HEK293 (cell line): ENCODE measurements around the gene TYW5.
A peak's percentile ranks its signal among the peaks of the same experiment; 100 is the strongest.

ENCODE experiments used
- BCL11A ChIP-seq: fragments of 450-650 bp; formaldehyde crosslinking; IDR thresholded peaks from 2 replicates; pipeline ENCODE4 v1.5.1; 2016; ENCODE audit warnings: low read depth, missing biosample characterization, missing genetic modification characterization
- EGR2 ChIP-seq: fragments of 450-650 bp; formaldehyde crosslinking; IDR thresholded peaks from 2 replicates; pipeline ENCODE4 v1.5.1; 2016; ENCODE audit warnings: low read depth, missing biosample characterization, missing genetic modification characterization
- GLI4 ChIP-seq: fragments of 450-650 bp; formaldehyde crosslinking; IDR thresholded peaks from 2 replicates; pipeline ENCODE4 v1.5.1; 2016; ENCODE audit warnings: missing biosample characterization, missing genetic modification characterization
- MYNN ChIP-seq: fragments of 450-650 bp; formaldehyde crosslinking; IDR thresholded peaks from 2 replicates; pipeline ENCODE4 v1.5.1; 2016; ENCODE audit warnings: missing biosample characterization, missing genetic modification characterization, borderline replicate concordance
- MZF1 ChIP-seq: fragments of 450-650 bp; formaldehyde crosslinking; IDR thresholded peaks from 2 replicates; pipeline ENCODE4 v1.5.1; 2017; ENCODE audit warnings: missing biosample characterization, missing genetic modification characterization, borderline replicate concordance
- REPIN1 ChIP-seq: fragments of 450-650 bp; formaldehyde crosslinking; IDR thresholded peaks from 2 replicates; pipeline ENCODE4 v1.5.1; 2017; ENCODE audit warnings: missing biosample characterization, missing genetic modification characterization, low read depth
- SETDB1 ChIP-seq: IDR thresholded peaks from one replicate; pipeline ENCODE4 v1.6.1; 2017; ENCODE audit warnings: mild to moderate bottlenecking, low read length, moderate library complexity, mixed read lengths; ENCODE audit not compliant: insufficient read length
- SP2 ChIP-seq: fragments of 450-650 bp; formaldehyde crosslinking; IDR thresholded peaks from 2 replicates; pipeline ENCODE4 v1.5.1; 2016; ENCODE audit warnings: missing biosample characterization, missing genetic modification characterization
- SP3 ChIP-seq: fragments of 450-650 bp; formaldehyde crosslinking; IDR thresholded peaks from 2 replicates; pipeline ENCODE4 v1.5.1; 2016; ENCODE audit warnings: missing biosample characterization, missing genetic modification characterization
- SP7 ChIP-seq: fragments of 450-650 bp; formaldehyde crosslinking; IDR thresholded peaks from 2 replicates; pipeline ENCODE4 v1.5.1; 2016; ENCODE audit warnings: missing biosample characterization, missing genetic modification characterization
- ZBTB1 ChIP-seq: fragments of 450-650 bp; formaldehyde crosslinking; IDR thresholded peaks from 2 replicates; pipeline ENCODE4 v1.5.1; 2016; ENCODE audit warnings: missing biosample characterization, missing genetic modification characterization
- ZBTB21 ChIP-seq: fragments of 450-650 bp; formaldehyde crosslinking; IDR thresholded peaks from 2 replicates; pipeline ENCODE4 v1.5.1; 2017; ENCODE audit warnings: missing biosample characterization, missing genetic modification characterization
- ZEB2 ChIP-seq: fragments of 450-650 bp; formaldehyde crosslinking; IDR thresholded peaks from 2 replicates; pipeline ENCODE4 v1.5.1; 2016; ENCODE audit warnings: missing biosample characterization, missing genetic modification characterization
- ZFP37 ChIP-seq: fragments of 450-650 bp; formaldehyde crosslinking; IDR thresholded peaks from 2 replicates; pipeline ENCODE4 v1.5.1; 2016; ENCODE audit warnings: missing biosample characterization, missing genetic modification characterization
- ZNF16 ChIP-seq: fragments of 450-650 bp; formaldehyde crosslinking; IDR thresholded peaks from 2 replicates; pipeline ENCODE4 v1.5.1; 2016; ENCODE audit warnings: low read depth, missing biosample characterization, missing genetic modification characterization
- ZNF169 ChIP-seq: fragments of 450-650 bp; formaldehyde crosslinking; IDR thresholded peaks from 2 replicates; pipeline ENCODE4 v1.5.1; 2016; ENCODE audit warnings: missing biosample characterization, missing genetic modification characterization
- ZNF24 ChIP-seq: fragments of 450-650 bp; formaldehyde crosslinking; IDR thresholded peaks from 2 replicates; pipeline ENCODE4 v1.5.1; 2016; ENCODE audit warnings: missing biosample characterization, missing genetic modification characterization
- ZNF302 ChIP-seq: fragments of 450-650 bp; formaldehyde crosslinking; IDR thresholded peaks from 2 replicates; pipeline ENCODE4 v1.5.1; 2016; ENCODE audit warnings: missing biosample characterization, missing genetic modification characterization, low read depth
- ZNF366 ChIP-seq: fragments of 450-650 bp; formaldehyde crosslinking; conservative IDR thresholded peaks from 2 replicates; pipeline ENCODE4 v1.5.1; 2016; ENCODE audit warnings: missing biosample characterization, missing genetic modification characterization
- ZNF473 ChIP-seq: fragments of 450-650 bp; formaldehyde crosslinking; IDR thresholded peaks from 2 replicates; pipeline ENCODE4 v1.5.1; 2017; ENCODE audit warnings: missing biosample characterization, missing genetic modification characterization
- ZNF48 ChIP-seq: fragments of 450-650 bp; formaldehyde crosslinking; IDR thresholded peaks from 2 replicates; pipeline ENCODE4 v1.5.1; 2016; ENCODE audit warnings: missing biosample characterization, missing genetic modification characterization
- ZNF510 ChIP-seq: fragments of 450-650 bp; formaldehyde crosslinking; IDR thresholded peaks from 2 replicates; pipeline ENCODE4 v1.5.1; 2018; ENCODE audit warnings: mild to moderate bottlenecking, missing genetic modification characterization, missing biosample characterization; ENCODE audit not compliant: insufficient replicate concordance
- ZNF560 ChIP-seq: fragments of 450-650 bp; formaldehyde crosslinking; IDR thresholded peaks from 2 replicates; pipeline ENCODE4 v1.5.1; 2017; ENCODE audit warnings: missing biosample characterization, missing genetic modification characterization, borderline replicate concordance
- ZNF777 ChIP-seq: fragments of 450-650 bp; formaldehyde crosslinking; IDR thresholded peaks from 2 replicates; pipeline ENCODE4 v1.5.1; 2017; ENCODE audit warnings: missing biosample characterization, missing genetic modification characterization, borderline replicate concordance
- ZSCAN23 ChIP-seq: fragments of 450-650 bp; formaldehyde crosslinking; IDR thresholded peaks from 2 replicates; pipeline ENCODE4 v1.5.1; 2016; ENCODE audit warnings: missing biosample characterization, missing genetic modification characterization
- TF ChIP-seq, protein P1 (sequence below): fragments of 450-650 bp; formaldehyde crosslinking; IDR thresholded peaks from 2 replicates; pipeline ENCODE4 v1.5.1; 2016; ENCODE audit warnings: missing biosample characterization, missing genetic modification characterization
- TF ChIP-seq, protein P2 (sequence below): fragments of 450-650 bp; formaldehyde crosslinking; IDR thresholded peaks from 2 replicates; pipeline ENCODE4 v1.5.1; 2016; ENCODE audit warnings: missing biosample characterization, missing genetic modification characterization
- TF ChIP-seq, protein P3 (sequence below): fragments of 450-650 bp; IDR thresholded peaks from 2 replicates; pipeline ENCODE4 v1.5.1; 2018; ENCODE audit warnings: missing biosample characterization, mild to moderate bottlenecking, missing genetic modification characterization
- TF ChIP-seq, protein P4 (sequence below): fragments of 450-650 bp; formaldehyde crosslinking; IDR thresholded peaks from 2 replicates; pipeline ENCODE4 v1.5.1; 2016; ENCODE audit warnings: missing biosample characterization, missing genetic modification characterization
- TF ChIP-seq, protein P5 (sequence below): fragments of 450-650 bp; formaldehyde crosslinking; IDR thresholded peaks from 2 replicates; pipeline ENCODE4 v1.5.1; 2016; ENCODE audit warnings: missing biosample characterization, missing genetic modification characterization
- TF ChIP-seq, protein P6 (sequence below): fragments of 450-650 bp; formaldehyde crosslinking; IDR thresholded peaks from 2 replicates; pipeline ENCODE4 v1.5.1; 2016; ENCODE audit warnings: missing biosample characterization, missing genetic modification characterization, borderline replicate concordance

Gene TYW5

DNA sequence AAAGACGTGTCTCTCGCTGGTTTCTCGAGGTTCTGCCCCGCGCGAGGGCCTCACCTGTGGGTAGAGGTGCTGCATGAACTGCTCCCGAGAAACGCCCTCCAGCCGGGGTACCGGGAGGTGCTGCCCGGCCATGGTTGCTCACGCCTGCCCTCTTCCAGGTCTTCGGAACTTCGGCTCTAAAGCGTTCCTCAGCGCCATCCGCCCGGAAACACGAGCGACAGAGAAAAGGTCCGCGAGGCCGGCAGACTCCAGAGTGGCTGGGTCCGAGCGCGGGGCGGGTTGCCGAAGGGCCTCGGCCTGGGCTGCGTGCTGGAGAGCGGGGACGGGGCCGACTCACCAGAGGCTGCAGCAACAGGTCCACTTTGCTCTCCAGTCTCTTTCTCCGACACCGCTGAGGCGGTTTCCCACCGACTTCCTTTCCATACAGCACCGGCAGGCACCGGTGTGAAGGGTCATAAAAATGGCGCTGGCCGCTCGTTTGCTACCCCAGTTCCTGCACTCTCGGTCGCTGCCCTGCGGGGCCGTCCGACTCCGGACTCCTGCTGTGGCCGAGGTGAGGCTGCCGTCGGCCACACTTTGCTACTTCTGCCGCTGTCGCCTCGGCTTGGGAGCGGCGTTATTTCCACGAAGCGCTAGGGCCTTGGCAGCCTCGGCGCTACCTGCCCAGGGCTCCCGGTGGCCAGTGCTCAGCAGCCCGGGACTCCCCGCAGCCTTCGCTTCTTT is at the start of gene TYW5, which contains the start of gene MAIP1 (continued):
- TF ChIP-seq, protein P1, sequence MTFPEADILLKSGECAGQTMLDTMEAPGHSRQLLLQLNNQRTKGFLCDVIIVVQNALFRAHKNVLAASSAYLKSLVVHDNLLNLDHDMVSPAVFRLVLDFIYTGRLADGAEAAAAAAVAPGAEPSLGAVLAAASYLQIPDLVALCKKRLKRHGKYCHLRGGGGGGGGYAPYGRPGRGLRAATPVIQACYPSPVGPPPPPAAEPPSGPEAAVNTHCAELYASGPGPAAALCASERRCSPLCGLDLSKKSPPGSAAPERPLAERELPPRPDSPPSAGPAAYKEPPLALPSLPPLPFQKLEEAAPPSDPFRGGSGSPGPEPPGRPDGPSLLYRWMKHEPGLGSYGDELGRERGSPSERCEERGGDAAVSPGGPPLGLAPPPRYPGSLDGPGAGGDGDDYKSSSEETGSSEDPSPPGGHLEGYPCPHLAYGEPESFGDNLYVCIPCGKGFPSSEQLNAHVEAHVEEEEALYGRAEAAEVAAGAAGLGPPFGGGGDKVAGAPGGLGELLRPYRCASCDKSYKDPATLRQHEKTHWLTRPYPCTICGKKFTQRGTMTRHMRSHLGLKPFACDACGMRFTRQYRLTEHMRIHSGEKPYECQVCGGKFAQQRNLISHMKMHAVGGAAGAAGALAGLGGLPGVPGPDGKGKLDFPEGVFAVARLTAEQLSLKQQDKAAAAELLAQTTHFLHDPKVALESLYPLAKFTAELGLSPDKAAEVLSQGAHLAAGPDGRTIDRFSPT: peak; percentile 52; the same call in 1 of the 2 replicates
- TF ChIP-seq BCL11A (tag by site-specific recombination) (no peak), ZNF510 (tag by site-specific recombination) (no peak), MYNN (tag by site-specific recombination) (peak; percentile 57; the same call in 1 of the 2 replicates), REPIN1 (tag by site-specific recombination) (no peak; the same call in 1 of the 2 replicates), SP2 (tag by site-specific recombination) (peak; percentile 45), ZFP37 (peak; percentile 99), ZNF24 (peak; percentile 81; the same call in 1 of the 2 replicates), ZSCAN23 (tag by site-specific recombination) (0 out of 2 replicates have a peak, but pooled peaks have one; percentile 61), ZNF777 (tag by site-specific recombination) (0 out of 2 replicates have a peak, but pooled peaks have one; percentile 46), GLI4 (peak; percentile 26; the same call in 1 of the 2 replicates), SETDB1 (no peak), MZF1 (tag by site-specific recombination) (no peak), SP7 (tag by site-specific recombination) (peak; percentile 87), SP3 (tag by site-specific recombination) (peak; percentile 61), ZNF473 (tag by site-specific recombination) (no peak), ZNF48 (tag by site-specific recombination) (no peak), ZNF16 (no peak), ZNF366 (tag by site-specific recombination) (no peak), ZBTB1 (tag by site-specific recombination) (no peak), ZBTB21 (tag by site-specific recombination) (0 out of 2 replicates have a peak, but pooled peaks have one; percentile 29), EGR2 (tag by site-specific recombination) (no peak), ZEB2 (tag by site-specific recombination) (peak; percentile 76), ZNF302 (tag by site-specific recombination) (no peak), ZNF169 (tag by site-specific recombination) (no peak), ZNF560 (tag by site-specific recombination) (no peak)
- TF ChIP-seq, protein P2, sequence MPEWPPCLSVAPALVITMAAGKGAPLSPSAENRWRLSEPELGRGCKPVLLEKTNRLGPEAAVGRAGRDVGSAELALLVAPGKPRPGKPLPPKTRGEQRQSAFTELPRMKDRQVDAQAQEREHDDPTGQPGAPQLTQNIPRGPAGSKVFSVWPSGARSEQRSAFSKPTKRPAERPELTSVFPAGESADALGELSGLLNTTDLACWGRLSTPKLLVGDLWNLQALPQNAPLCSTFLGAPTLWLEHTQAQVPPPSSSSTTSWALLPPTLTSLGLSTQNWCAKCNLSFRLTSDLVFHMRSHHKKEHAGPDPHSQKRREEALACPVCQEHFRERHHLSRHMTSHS: no peak
- TF ChIP-seq, protein P3, sequence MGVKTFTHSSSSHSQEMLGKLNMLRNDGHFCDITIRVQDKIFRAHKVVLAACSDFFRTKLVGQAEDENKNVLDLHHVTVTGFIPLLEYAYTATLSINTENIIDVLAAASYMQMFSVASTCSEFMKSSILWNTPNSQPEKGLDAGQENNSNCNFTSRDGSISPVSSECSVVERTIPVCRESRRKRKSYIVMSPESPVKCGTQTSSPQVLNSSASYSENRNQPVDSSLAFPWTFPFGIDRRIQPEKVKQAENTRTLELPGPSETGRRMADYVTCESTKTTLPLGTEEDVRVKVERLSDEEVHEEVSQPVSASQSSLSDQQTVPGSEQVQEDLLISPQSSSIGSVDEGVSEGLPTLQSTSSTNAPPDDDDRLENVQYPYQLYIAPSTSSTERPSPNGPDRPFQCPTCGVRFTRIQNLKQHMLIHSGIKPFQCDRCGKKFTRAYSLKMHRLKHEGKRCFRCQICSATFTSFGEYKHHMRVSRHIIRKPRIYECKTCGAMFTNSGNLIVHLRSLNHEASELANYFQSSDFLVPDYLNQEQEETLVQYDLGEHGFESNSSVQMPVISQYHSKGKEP (tag by site-specific recombination): no peak
- TF ChIP-seq, protein P4, sequence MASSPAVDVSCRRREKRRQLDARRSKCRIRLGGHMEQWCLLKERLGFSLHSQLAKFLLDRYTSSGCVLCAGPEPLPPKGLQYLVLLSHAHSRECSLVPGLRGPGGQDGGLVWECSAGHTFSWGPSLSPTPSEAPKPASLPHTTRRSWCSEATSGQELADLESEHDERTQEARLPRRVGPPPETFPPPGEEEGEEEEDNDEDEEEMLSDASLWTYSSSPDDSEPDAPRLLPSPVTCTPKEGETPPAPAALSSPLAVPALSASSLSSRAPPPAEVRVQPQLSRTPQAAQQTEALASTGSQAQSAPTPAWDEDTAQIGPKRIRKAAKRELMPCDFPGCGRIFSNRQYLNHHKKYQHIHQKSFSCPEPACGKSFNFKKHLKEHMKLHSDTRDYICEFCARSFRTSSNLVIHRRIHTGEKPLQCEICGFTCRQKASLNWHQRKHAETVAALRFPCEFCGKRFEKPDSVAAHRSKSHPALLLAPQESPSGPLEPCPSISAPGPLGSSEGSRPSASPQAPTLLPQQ (tag by site-specific recombination): peak; percentile 72
- TF ChIP-seq, protein P5, sequence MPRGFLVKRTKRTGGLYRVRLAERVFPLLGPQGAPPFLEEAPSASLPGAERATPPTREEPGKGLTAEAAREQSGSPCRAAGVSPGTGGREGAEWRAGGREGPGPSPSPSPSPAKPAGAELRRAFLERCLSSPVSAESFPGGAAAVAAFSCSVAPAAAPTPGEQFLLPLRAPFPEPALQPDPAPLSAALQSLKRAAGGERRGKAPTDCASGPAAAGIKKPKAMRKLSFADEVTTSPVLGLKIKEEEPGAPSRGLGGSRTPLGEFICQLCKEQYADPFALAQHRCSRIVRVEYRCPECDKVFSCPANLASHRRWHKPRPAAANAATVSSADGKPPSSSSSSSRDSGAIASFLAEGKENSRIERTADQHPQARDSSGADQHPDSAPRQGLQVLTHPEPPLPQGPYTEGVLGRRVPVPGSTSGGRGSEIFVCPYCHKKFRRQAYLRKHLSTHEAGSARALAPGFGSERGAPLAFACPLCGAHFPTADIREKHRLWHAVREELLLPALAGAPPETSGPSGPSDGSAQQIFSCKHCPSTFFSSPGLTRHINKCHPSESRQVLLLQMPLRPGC: peak; percentile 72; the same call in 1 of the 2 replicates
- TF ChIP-seq, protein P6, sequence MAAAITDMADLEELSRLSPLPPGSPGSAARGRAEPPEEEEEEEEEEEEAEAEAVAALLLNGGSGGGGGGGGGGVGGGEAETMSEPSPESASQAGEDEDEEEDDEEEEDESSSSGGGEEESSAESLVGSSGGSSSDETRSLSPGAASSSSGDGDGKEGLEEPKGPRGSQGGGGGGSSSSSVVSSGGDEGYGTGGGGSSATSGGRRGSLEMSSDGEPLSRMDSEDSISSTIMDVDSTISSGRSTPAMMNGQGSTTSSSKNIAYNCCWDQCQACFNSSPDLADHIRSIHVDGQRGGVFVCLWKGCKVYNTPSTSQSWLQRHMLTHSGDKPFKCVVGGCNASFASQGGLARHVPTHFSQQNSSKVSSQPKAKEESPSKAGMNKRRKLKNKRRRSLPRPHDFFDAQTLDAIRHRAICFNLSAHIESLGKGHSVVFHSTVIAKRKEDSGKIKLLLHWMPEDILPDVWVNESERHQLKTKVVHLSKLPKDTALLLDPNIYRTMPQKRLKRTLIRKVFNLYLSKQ: no peak
